Measurements from ENCODE around the gene EXOC4.

The EXOC4 gene

DNA sequence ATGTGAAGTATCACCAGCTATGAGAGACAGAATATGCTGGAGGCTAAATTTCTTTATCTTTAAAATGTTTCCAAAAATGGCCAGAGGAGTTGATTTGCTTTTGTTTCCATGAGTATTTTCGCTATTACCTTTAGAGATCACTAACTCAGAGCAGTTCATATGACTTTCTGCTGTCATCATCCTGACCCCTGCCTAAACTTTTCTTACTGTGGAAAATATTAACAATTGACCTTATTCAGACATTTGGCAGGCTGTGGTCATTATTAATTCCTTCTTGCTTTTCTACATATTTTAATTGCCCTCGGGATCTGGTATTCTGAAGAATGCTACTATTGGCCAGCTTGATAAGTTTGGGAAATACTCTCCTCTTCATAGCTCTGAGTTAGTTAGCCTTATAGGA is 156.5 kb downstream of the EXOC4 start:
- no peak for TF ChIP-seq EZH2phosphoT487 (IDR thresholded peaks at IDR 0.05; ENCODE audit: borderline replicate concordance)
- TF ChIP-seq, protein P1, sequence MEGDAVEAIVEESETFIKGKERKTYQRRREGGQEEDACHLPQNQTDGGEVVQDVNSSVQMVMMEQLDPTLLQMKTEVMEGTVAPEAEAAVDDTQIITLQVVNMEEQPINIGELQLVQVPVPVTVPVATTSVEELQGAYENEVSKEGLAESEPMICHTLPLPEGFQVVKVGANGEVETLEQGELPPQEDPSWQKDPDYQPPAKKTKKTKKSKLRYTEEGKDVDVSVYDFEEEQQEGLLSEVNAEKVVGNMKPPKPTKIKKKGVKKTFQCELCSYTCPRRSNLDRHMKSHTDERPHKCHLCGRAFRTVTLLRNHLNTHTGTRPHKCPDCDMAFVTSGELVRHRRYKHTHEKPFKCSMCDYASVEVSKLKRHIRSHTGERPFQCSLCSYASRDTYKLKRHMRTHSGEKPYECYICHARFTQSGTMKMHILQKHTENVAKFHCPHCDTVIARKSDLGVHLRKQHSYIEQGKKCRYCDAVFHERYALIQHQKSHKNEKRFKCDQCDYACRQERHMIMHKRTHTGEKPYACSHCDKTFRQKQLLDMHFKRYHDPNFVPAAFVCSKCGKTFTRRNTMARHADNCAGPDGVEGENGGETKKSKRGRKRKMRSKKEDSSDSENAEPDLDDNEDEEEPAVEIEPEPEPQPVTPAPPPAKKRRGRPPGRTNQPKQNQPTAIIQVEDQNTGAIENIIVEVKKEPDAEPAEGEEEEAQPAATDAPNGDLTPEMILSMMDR (conservative IDR thresholded peaks at IDR 0.05; ENCODE audit: low read length) = no peak
- no peaks in the 10 kb centered on the region for H3K27me3 ChIP-seq (ENCODE audit: insufficient read depth, low read length, poor library complexity, severe bottlenecking)

DNA sequence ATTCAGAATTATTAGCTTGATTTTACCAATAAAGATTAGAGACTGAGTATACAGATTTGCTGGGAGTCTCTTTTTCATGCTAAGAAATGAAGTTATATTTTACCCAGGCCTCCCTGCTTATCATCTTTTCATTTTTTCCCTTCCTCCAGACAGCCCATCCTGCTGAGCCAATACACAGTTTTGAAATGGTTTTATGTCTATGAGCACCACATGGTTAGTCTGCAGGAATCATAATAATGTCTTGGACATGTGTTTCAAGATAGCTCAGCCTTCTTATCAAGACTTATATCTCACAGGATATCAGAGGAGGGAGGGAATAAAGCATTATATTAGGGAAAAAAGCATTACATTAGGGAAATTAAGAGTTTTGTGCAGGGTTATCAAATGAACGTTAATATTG is 157.1 kb downstream of the EXOC4 start:
- H3K4me3 ChIP-seq (ENCODE audit: low read length, poor library complexity, severe bottlenecking) = no peak overlapping the region
- H3K9me3 ChIP-seq (ENCODE audit: insufficient read depth, low read depth, low read length) = no peaks in the 10 kb centered on the region
- no peak overlapping the region for H3K4me2 ChIP-seq (ENCODE audit: low read depth, low read length, poor library complexity, severe bottlenecking)
- H3F3A ChIP-seq (ENCODE audit: low read depth) = no peaks in the 10 kb centered on the region
- H3K9ac ChIP-seq (ENCODE audit: low read depth, low read length, poor library complexity, severe bottlenecking) = no peak overlapping the region
- peaks cover 8% of the 10 kb centered on the region for H3K4me1 ChIP-seq (ENCODE audit: insufficient read depth, low read length, poor library complexity, severe bottlenecking)
- H3K79me2 ChIP-seq (ENCODE audit: insufficient read depth, low read length) = no peaks in the 10 kb centered on the region; the same call in 1 of the 2 replicates
- no peaks in the 10 kb centered on the region for H3K36me3 ChIP-seq (ENCODE audit: insufficient read depth, low read length)
- H3K9me2 ChIP-seq (replicated peaks; ENCODE audit: low read depth, low read length) = no peaks in the 10 kb centered on the region
- H2AFZ ChIP-seq (ENCODE audit: low read length) = no peak overlapping the region
- H3K27me3 ChIP-seq (ENCODE audit: insufficient read depth, low read length, poor library complexity, severe bottlenecking) = no peaks in the 10 kb centered on the region
- TF ChIP-seq EZH2phosphoT487 (IDR thresholded peaks at IDR 0.05; ENCODE audit: borderline replicate concordance) = no peak
- TF ChIP-seq, protein P1 (conservative IDR thresholded peaks at IDR 0.05; ENCODE audit: low read length) = no peak
- no peaks in the 10 kb centered on the region for H4K20me1 ChIP-seq (ENCODE audit: insufficient read depth, low read length, poor library complexity, severe bottlenecking)

More for the DNA sequence above, 156.5 kb downstream of the EXOC4 start:
- Histone ChIP-seq H3K9me3 (ENCODE audit: insufficient read depth, low read depth, low read length) (no peaks in the 10 kb centered on the region), H3K4me2 (ENCODE audit: low read depth, low read length, poor library complexity, severe bottlenecking) (no peak overlapping the region), H3K4me3 (ENCODE audit: low read length, poor library complexity, severe bottlenecking) (no peak overlapping the region), H3K36me3 (ENCODE audit: insufficient read depth, low read length) (no peaks in the 10 kb centered on the region), H2AFZ (ENCODE audit: low read length) (no peak overlapping the region), H4K20me1 (ENCODE audit: insufficient read depth, low read length, poor library complexity, severe bottlenecking) (no peaks in the 10 kb centered on the region), H3K4me1 (ENCODE audit: insufficient read depth, low read length, poor library complexity, severe bottlenecking) (peaks cover 8% of the 10 kb centered on the region), H3K9me2 (replicated peaks; ENCODE audit: low read depth, low read length) (no peaks in the 10 kb centered on the region), H3K79me2 (ENCODE audit: insufficient read depth, low read length) (no peaks in the 10 kb centered on the region; the same call in 1 of the 2 replicates), H3K9ac (ENCODE audit: low read depth, low read length, poor library complexity, severe bottlenecking) (no peak overlapping the region), H3F3A (ENCODE audit: low read depth) (no peaks in the 10 kb centered on the region)

DNA sequence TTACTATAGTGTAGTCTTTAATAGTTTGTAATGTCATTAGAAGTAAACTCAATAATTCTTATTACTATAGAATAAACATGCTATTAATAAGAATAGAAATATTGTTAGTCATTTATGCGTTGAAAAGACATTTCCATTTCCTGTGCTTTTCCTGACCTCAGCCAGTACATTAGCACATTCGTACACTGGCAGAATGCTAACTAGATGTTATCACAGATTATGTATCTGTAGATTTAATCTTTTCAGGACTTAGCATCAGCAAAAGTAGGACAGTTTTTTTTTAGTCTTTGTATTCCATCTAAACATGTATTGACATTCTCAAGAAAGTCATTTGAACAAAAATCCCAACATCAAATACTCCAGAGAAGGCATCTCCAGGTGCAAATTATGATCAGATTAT is 158.5 kb downstream of the EXOC4 start:
- Histone ChIP-seq H3K4me2 (ENCODE audit: low read depth, low read length, poor library complexity, severe bottlenecking) (peak overlapping the region; percentile 8), H4K20me1 (ENCODE audit: insufficient read depth, low read length, poor library complexity, severe bottlenecking) (no peaks in the 10 kb centered on the region), H3K4me3 (ENCODE audit: low read length, poor library complexity, severe bottlenecking) (no peak overlapping the region), H3K27me3 (ENCODE audit: insufficient read depth, low read length, poor library complexity, severe bottlenecking) (no peaks in the 10 kb centered on the region), H3K9me3 (ENCODE audit: insufficient read depth, low read depth, low read length) (no peaks in the 10 kb centered on the region), H3K36me3 (ENCODE audit: insufficient read depth, low read length) (no peaks in the 10 kb centered on the region), H2AFZ (ENCODE audit: low read length) (no peak overlapping the region), H3F3A (ENCODE audit: low read depth) (no peaks in the 10 kb centered on the region), H3K9ac (ENCODE audit: low read depth, low read length, poor library complexity, severe bottlenecking) (no peak overlapping the region), H3K79me2 (ENCODE audit: insufficient read depth, low read length) (no peaks in the 10 kb centered on the region; the same call in 1 of the 2 replicates), H3K9me2 (replicated peaks; ENCODE audit: low read depth, low read length) (no peaks in the 10 kb centered on the region), H3K4me1 (ENCODE audit: insufficient read depth, low read length, poor library complexity, severe bottlenecking) (peaks cover 8% of the 10 kb centered on the region)
- no peak for TF ChIP-seq EZH2phosphoT487 (IDR thresholded peaks at IDR 0.05; ENCODE audit: borderline replicate concordance)
- TF ChIP-seq, protein P1 (conservative IDR thresholded peaks at IDR 0.05; ENCODE audit: low read length) = no peak
